ENCODE results near the gene CHL1.

- TF ChIP-seq, protein P1, sequence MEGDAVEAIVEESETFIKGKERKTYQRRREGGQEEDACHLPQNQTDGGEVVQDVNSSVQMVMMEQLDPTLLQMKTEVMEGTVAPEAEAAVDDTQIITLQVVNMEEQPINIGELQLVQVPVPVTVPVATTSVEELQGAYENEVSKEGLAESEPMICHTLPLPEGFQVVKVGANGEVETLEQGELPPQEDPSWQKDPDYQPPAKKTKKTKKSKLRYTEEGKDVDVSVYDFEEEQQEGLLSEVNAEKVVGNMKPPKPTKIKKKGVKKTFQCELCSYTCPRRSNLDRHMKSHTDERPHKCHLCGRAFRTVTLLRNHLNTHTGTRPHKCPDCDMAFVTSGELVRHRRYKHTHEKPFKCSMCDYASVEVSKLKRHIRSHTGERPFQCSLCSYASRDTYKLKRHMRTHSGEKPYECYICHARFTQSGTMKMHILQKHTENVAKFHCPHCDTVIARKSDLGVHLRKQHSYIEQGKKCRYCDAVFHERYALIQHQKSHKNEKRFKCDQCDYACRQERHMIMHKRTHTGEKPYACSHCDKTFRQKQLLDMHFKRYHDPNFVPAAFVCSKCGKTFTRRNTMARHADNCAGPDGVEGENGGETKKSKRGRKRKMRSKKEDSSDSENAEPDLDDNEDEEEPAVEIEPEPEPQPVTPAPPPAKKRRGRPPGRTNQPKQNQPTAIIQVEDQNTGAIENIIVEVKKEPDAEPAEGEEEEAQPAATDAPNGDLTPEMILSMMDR (IDR thresholded peaks at IDR 0.05), result no peak
- TF ChIP-seq POLR2A (IDR thresholded peaks at IDR 0.05), result no peak
Observed at GRCh38 chr3:204102-204501, 7.5 kb downstream of the CHL1 start.

Data from prostate gland (tissue), 2 donors.